Breast epithelium (tissue), 3 donors: ENCODE results near the gene MAST1.

Source experiments
- CTCF ChIP-seq, 3 donors: fragments of 450-650 bp; IDR thresholded peaks; one replicate each; pipeline ENCODE4 v1.5.1; 2016 to 2017; ENCODE audit warnings: antibody characterized with exemption in 3 of 3, mild to moderate bottlenecking in 3 of 3, moderate library complexity in 3 of 3
- POLR2A ChIP-seq: fragments of 450-650 bp; IDR thresholded peaks from one replicate; pipeline ENCODE4 v1.6.1; 2016; ENCODE audit warnings: antibody characterized with exemption, mild to moderate bottlenecking, moderate library complexity
- POLR2AphosphoS5 ChIP-seq, 3 donors: sonication (generic); formaldehyde crosslinking; IDR thresholded peaks; one replicate each; pipeline ENCODE4 v1.6.1; 2017; ENCODE audit warnings: antibody characterized with exemption in 3 of 3

GRCh38 chr19:12837225-12837624 is 1.1 kb upstream of the MAST1 start:
- no peak for TF ChIP-seq POLR2AphosphoS5 (IDR thresholded peaks at IDR 0.05)
- no peak for TF ChIP-seq CTCF (IDR thresholded peaks at IDR 0.05)
- no peak for TF ChIP-seq POLR2A
